Uterus (tissue), 2 donors: ENCODE measurements around the gene LMBRD2.

ENCODE experiments used
- POLR2A ChIP-seq, 2 donors: fragments of 450-650 bp; IDR thresholded peaks; one replicate each; pipeline ENCODE4 v1.6.1; 2016; ENCODE audit warnings: antibody characterized with exemption in 2 of 2, mild to moderate bottlenecking in 1 of 2, moderate library complexity in 1 of 2
- TF ChIP-seq, protein P1 (sequence below), 4 experiments: fragments of 200-600 bp in 2 of 4; fragments of 450-650 bp in 2 of 4; sonication (generic) in 2 of 4; IDR thresholded peaks; one replicate each; pipeline ENCODE4 v1.5.1; 2016 to 2019; ENCODE audit warnings: antibody characterized with exemption in 4 of 4, mild to moderate bottlenecking in 2 of 4, moderate library complexity in 1 of 4

DNA sequence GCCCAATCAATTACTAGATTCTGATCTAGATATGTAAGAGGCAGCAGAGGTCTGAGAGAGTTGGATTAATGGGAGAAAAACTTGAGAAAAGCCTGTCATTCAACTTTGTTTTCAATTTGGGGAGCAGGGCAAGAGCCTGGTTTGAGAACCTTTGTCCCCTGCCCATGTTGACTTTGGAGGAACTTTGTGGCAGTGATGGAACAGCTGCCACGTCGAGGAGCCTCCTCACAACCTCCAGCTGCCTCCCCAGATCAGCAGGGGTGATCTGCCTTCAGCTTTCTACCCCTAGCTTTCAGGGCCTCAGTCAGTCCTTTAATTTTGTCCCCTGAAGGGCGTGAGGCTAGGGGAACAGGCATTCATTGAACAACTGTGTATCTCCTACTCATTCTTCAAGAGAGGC is 8.9 kb upstream of the LMBRD2 start:
- TF ChIP-seq, protein P1, sequence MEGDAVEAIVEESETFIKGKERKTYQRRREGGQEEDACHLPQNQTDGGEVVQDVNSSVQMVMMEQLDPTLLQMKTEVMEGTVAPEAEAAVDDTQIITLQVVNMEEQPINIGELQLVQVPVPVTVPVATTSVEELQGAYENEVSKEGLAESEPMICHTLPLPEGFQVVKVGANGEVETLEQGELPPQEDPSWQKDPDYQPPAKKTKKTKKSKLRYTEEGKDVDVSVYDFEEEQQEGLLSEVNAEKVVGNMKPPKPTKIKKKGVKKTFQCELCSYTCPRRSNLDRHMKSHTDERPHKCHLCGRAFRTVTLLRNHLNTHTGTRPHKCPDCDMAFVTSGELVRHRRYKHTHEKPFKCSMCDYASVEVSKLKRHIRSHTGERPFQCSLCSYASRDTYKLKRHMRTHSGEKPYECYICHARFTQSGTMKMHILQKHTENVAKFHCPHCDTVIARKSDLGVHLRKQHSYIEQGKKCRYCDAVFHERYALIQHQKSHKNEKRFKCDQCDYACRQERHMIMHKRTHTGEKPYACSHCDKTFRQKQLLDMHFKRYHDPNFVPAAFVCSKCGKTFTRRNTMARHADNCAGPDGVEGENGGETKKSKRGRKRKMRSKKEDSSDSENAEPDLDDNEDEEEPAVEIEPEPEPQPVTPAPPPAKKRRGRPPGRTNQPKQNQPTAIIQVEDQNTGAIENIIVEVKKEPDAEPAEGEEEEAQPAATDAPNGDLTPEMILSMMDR (IDR thresholded peaks at IDR 0.05) = no peak
- no peak for TF ChIP-seq POLR2A (IDR thresholded peaks at IDR 0.05)
